Effector CD4-positive, alpha-beta T cell (primary cell): ENCODE data around the gene SEMA3G.

ENCODE experiments used
- DNase-seq: peaks from one replicate; pipeline ENCODE4 v3.0.0-alpha.2; 2020

Gene SEMA3G

GRCh38 chr3:52438579-52439425 is 6.1 kb downstream of the SEMA3G start:
- DNase-seq = no peak

GRCh38 chr3:52438104-52438376 is 6.9 kb downstream of the SEMA3G start:
- no peak for DNase-seq

- DNase-seq = no peak
These were observed 7.4 kb downstream of the SEMA3G start for GRCh38 chr3:52437326-52438103.

- DNase-seq = no peak
These were observed 8.3 kb downstream of the SEMA3G start for GRCh38 chr3:52436500-52437149.

- no peak for DNase-seq
These were observed 9.4 kb downstream of the SEMA3G start for GRCh38 chr3:52435246-52436101.

- no peak for DNase-seq
These were observed 10.3 kb downstream of the SEMA3G start for GRCh38 chr3:52434491-52435115.

- DNase-seq = no peak
These were observed 10.9 kb downstream of the SEMA3G start for GRCh38 chr3:52433996-52434479.

GRCh38 chr3:52433328-52433995 is 11.4 kb downstream of the SEMA3G start:
- DNase-seq = no peak

- DNase-seq = no peak
These were observed 12.2 kb downstream of the SEMA3G start for GRCh38 chr3:52432691-52433141.

- no peak for DNase-seq
These were observed 12.7 kb downstream of the SEMA3G start for GRCh38 chr3:52432225-52432624.

GRCh38 chr3:52431459-52432223 is 13.3 kb downstream of the SEMA3G start:
- DNase-seq = no peak

- DNase-seq = no peak
These were observed 14.5 kb downstream of the SEMA3G start for GRCh38 chr3:52430416-52430810.

- no peak for DNase-seq
These were observed 15.0 kb downstream of the SEMA3G start for GRCh38 chr3:52429779-52430415.

- no peak for DNase-seq
These were observed 15.9 kb downstream of the SEMA3G start for GRCh38 chr3:52429031-52429430.

GRCh38 chr3:52428151-52429005 is 16.5 kb downstream of the SEMA3G start:
- DNase-seq = no peak

- DNase-seq = no peak
These were observed 21.7 kb downstream of the SEMA3G start for GRCh38 chr3:52423173-52423572.

- no peak for DNase-seq
These were observed 22.2 kb downstream of the SEMA3G start for GRCh38 chr3:52422669-52423068.

- DNase-seq = no peak
These were observed 24.5 kb downstream of the SEMA3G start for GRCh38 chr3:52420388-52420787.

- no peak for DNase-seq
These were observed 29.1 kb downstream of the SEMA3G start for GRCh38 chr3:52415800-52416199.
